A673 (cell line): Measurements from ENCODE around the gene SLCO3A1. TPM values are rescaled to one million over a fixed set of nuclear protein-coding genes. Genes with fewer than 3 reads are reported as not detected.

ENCODE experiments used
- BruUV-seq: library from RNA; stranded (reverse); fragments of 400-500 nt; replicated peaks from 2 replicates; lab custom pipeline; 2021; lab: Mats Ljungman, UMichigan
- CTCF ChIA-PET: fragments of 300-600 bp; sonication (Branson Sonifier 250); formaldehyde crosslinking; loops from one replicate; lab custom pipeline; 2022; ENCODE audit warnings: antibody characterized with exemption; lab: Charles Lee
- POLR2A ChIA-PET: fragments of 300-600 bp; sonication (Branson Sonifier 250); formaldehyde crosslinking; loops from one replicate; lab custom pipeline; 2022; ENCODE audit warnings: antibody characterized with exemption; ENCODE audit not compliant: low non-redundant PET; lab: Charles Lee
- DNase-seq: peaks from one replicate; pipeline ENCODE4 v3.0.0-alpha.2; 2015; ENCODE audit warnings: low spot score
- H3K27ac ChIP-seq: fragments of 200-600 bp; sonication (generic); 2 replicates; pipeline ENCODE4 v1.5.1; 2016; ENCODE audit warnings: mixed run types, low read depth, mild to moderate bottlenecking, mixed read lengths, antibody characterized with exemption, low read length; ENCODE audit not compliant: poor library complexity, severe bottlenecking
- H3K27me3 ChIP-seq: fragments of 200-600 bp; sonication (generic); replicated peaks from 2 replicates; pipeline ENCODE4 v1.6.1; 2017; ENCODE audit warnings: mixed run types, low read depth, mild to moderate bottlenecking, mixed read lengths, antibody characterized with exemption, low read length; ENCODE audit not compliant: insufficient read depth, poor library complexity
- H3K36me3 ChIP-seq: fragments of 200-600 bp; sonication (generic); 2 replicates; pipeline ENCODE4 v1.6.1; 2016; ENCODE audit warnings: mixed run types, mild to moderate bottlenecking, mixed read lengths, antibody characterized with exemption, low read length; ENCODE audit not compliant: insufficient read depth, poor library complexity, severe bottlenecking
- H3K4me1 ChIP-seq: fragments of 200-600 bp; sonication (generic); 2 replicates; pipeline ENCODE4 v1.6.1; 2017; ENCODE audit warnings: mixed run types, mild to moderate bottlenecking, mixed read lengths, antibody characterized with exemption, low read length; ENCODE audit not compliant: insufficient read depth, poor library complexity, severe bottlenecking
- H3K4me3 ChIP-seq: fragments of 200-600 bp; sonication (generic); 2 replicates; pipeline ENCODE4 v1.5.1; 2016; ENCODE audit warnings: low read depth, mixed run types, mild to moderate bottlenecking, mixed read lengths, low read length; ENCODE audit not compliant: poor library complexity, severe bottlenecking
- H3K9me3 ChIP-seq: fragments of 200-600 bp; sonication (generic); 2 replicates; pipeline ENCODE4 v1.6.1; 2016; ENCODE audit warnings: mixed run types, low read depth, mild to moderate bottlenecking, mixed read lengths, antibody characterized with exemption, low read length; ENCODE audit not compliant: poor library complexity, severe bottlenecking
- CTCF ChIP-seq: fragments of 300-800, 200-600 bp; sonication (generic); conservative IDR thresholded peaks from 2 replicates; pipeline ENCODE4 v1.5.1; 2017; ENCODE audit warnings: low read depth, mild to moderate bottlenecking, antibody characterized with exemption, low read length, moderate library complexity, mixed read lengths
- EZH2 ChIP-seq: fragments of 200-600 bp; sonication (generic); IDR thresholded peaks from 2 replicates; pipeline ENCODE4 v1.6.1; 2017; ENCODE audit warnings: borderline replicate concordance, low read depth, mild to moderate bottlenecking, mixed read lengths, antibody characterized with exemption, low read length; ENCODE audit not compliant: poor library complexity, severe bottlenecking
- intact Hi-C: fragments of 100-400 bp; cut with micrococcal nuclease; formaldehyde crosslinking; loops from one replicate; pipeline ENCODE4 v1.10.0; 2022; ENCODE audit not compliant: unreplicated experiment
- total RNA-seq: library from RNA; stranded (reverse); gene quantifications from 2 replicates; pipeline ENCODE4 v1.2.3, GENCODE V29; 2021

SLCO3A1 gene
- total RNA-seq, 1 experiment from 2014 or later: 16.6 TPM

DNA sequence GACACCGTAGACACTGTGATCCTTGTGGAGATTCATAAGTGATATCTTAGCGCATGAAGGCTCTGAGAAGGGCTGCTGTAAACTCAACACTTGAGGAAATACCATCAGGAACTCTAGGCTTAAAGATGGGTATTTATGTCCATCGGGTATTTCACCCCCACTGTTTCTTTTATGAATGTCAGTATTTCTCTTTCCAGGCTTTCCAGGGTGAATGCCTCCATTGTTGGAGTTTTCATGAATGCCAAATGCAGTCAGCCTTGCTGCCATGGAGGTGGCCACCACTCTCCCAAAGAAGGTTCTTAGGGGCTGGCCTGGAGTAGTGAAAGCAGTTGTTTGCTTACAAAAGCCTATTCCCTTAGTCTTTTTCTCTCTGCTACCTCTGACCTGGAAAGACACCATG is 259.2 kb downstream of the SLCO3A1 start:
- DNase-seq: no peak
- CTCF ChIA-PET: no interaction called here
- intact Hi-C loops: no loop called here

GRCh38 chr15:92113832-92114231 is 260.3 kb downstream of the SLCO3A1 start:
- POLR2A ChIA-PET: no interaction called here
- no peak for DNase-seq
- BruUV-seq: no TSS peak
- no peak overlapping the region for H3K27ac ChIP-seq
- no peaks in the 10 kb centered on the region for H3K36me3 ChIP-seq
- H3K4me3 ChIP-seq: no peak overlapping the region
- H3K9me3 ChIP-seq: no peaks in the 10 kb centered on the region
- TF ChIP-seq EZH2 (no peak), CTCF (no peak)
- no peaks in the 10 kb centered on the region for H3K4me1 ChIP-seq
- H3K27me3 ChIP-seq: no peaks in the 10 kb centered on the region
- CTCF ChIA-PET: no interaction called here
- intact Hi-C loops: no loop called here

More for the DNA sequence above, 259.2 kb downstream of the SLCO3A1 start:
- Histone ChIP-seq H3K4me1 (no peaks in the 10 kb centered on the region), H3K9me3 (no peaks in the 10 kb centered on the region), H3K4me3 (no peak overlapping the region), H3K27me3 (no peaks in the 10 kb centered on the region), H3K36me3 (no peaks in the 10 kb centered on the region), H3K27ac (no peak overlapping the region)
- TF ChIP-seq CTCF (no peak), EZH2 (no peak)
- POLR2A ChIA-PET: no interaction called here
- BruUV-seq: no TSS peak

DNA sequence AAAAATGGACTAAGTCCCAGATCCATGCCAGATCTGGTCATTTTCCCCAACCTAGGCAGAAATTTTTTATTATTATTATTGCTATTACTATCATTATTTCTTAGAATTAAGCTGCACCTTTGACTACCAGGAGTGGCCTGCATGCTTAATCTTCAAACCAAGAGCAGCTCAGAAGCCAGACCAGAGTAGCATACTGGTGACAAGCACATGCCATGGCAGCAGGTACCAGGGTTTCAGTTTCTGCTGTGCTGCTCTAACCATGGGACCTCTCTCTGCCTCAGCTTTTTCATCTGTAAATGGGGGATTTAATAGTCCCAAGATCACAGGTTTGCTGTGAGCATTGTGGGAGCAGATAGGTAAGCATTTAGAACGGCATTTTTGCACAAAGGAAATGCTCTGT is 262.3 kb downstream of the SLCO3A1 start:
- no TSS peak for BruUV-seq
- intact Hi-C loops: no loop called here
- no peak overlapping the region for H3K27ac ChIP-seq
- H3K4me3 ChIP-seq: no peak overlapping the region
- ChIA-PET CTCF (no interaction called here), POLR2A (no interaction called here)
- DNase-seq: no peak
- no peaks in the 10 kb centered on the region for H3K9me3 ChIP-seq
- H3K4me1 ChIP-seq: no peaks in the 10 kb centered on the region
- no peaks in the 10 kb centered on the region for H3K27me3 ChIP-seq
- TF ChIP-seq CTCF (no peak), EZH2 (no peak)
- H3K36me3 ChIP-seq: no peaks in the 10 kb centered on the region
